WTC11 (cell line): ENCODE results near the gene RPP30. TPM values are rescaled to one million over a fixed set of nuclear protein-coding genes. Genes with fewer than 3 reads are reported as not detected.

Experiments used
- ATAC-seq: fragments of 200-7000 bp; cut with Tn5 transposase; 2 replicates; pipeline ENCODE4 v1.10.0; 2021; ENCODE audit warnings: mild to moderate bottlenecking, moderate library complexity
- Bru-seq: library from RNA; stranded (reverse); fragments of 400-500 nt; gene quantifications from one replicate; lab custom pipeline; 2021; lab: Mats Ljungman, UMichigan
- CTCF ChIA-PET: fragments of 300-600 bp; sonication (Branson Sonifier 250); formaldehyde crosslinking; loops from one replicate; lab custom pipeline; 2021; ENCODE audit warnings: antibody characterized with exemption; lab: Charles Lee
- POLR2A ChIA-PET: fragments of 350-600 bp; sonication (Branson Sonifier 250); formaldehyde crosslinking; loops from one replicate; lab custom pipeline; 2021; ENCODE audit warnings: antibody characterized with exemption; lab: Charles Lee
- DNase-seq: peaks from one replicate; pipeline ENCODE4 v3.0.0; 2021; ENCODE audit warnings: low spot score
- H3K27ac Mint-ChIP-seq: 2 replicates; pipeline ENCODE4 v1.8.0; 2021; ENCODE audit warnings: mixed read lengths
- H3K27me3 Mint-ChIP-seq: 2 replicates; pipeline ENCODE4 v1.8.0; 2021; ENCODE audit warnings: low read depth, mild to moderate bottlenecking, moderate library complexity, mixed read lengths
- H3K36me3 Mint-ChIP-seq: 2 replicates; pipeline ENCODE4 v1.8.0; 2021; ENCODE audit warnings: mixed read lengths
- H3K4me1 Mint-ChIP-seq: 2 replicates; pipeline ENCODE4 v1.8.0; 2022; ENCODE audit warnings: mixed read lengths
- H3K4me3 Mint-ChIP-seq: 2 replicates; pipeline ENCODE4 v1.8.0; 2021; ENCODE audit warnings: mild to moderate bottlenecking, moderate library complexity, mixed read lengths
- H3K9me3 Mint-ChIP-seq: 2 replicates; pipeline ENCODE4 v1.8.0; 2021; ENCODE audit warnings: mixed read lengths
- ATF2 ChIP-seq: sonication (generic); formaldehyde crosslinking; IDR thresholded peaks from 2 replicates; pipeline ENCODE4 v1.8.1; 2022; ENCODE audit warnings: low read depth, missing genetic modification reagents, borderline replicate concordance
- CREM ChIP-seq: sonication (generic); formaldehyde crosslinking; IDR thresholded peaks from 2 replicates; pipeline ENCODE4 v1.8.1; 2022; ENCODE audit warnings: mild to moderate bottlenecking, missing genetic modification reagents, moderate library complexity
- EMX1 ChIP-seq: fragments of 250-450 bp; sonication (Bioruptor Pico); IDR thresholded peaks from 2 replicates; pipeline ENCODE4 v1.8.0; 2021; ENCODE audit warnings: mild to moderate bottlenecking
- FOXP1 ChIP-seq: sonication (generic); formaldehyde crosslinking; IDR thresholded peaks from 2 replicates; pipeline ENCODE4 v1.8.0; 2022; ENCODE audit warnings: missing genetic modification reagents, mild to moderate bottlenecking, moderate library complexity, borderline replicate concordance
- HMGXB4 ChIP-seq: sonication (generic); formaldehyde crosslinking; IDR thresholded peaks from 2 replicates; pipeline ENCODE4 v1.8.1; 2023; ENCODE audit warnings: mild to moderate bottlenecking, moderate library complexity, missing genetic modification reagents
- IRF2 ChIP-seq: sonication (generic); formaldehyde crosslinking; IDR thresholded peaks from 2 replicates; pipeline ENCODE4 v1.8.0; 2022; ENCODE audit warnings: low read depth, missing genetic modification reagents, borderline replicate concordance
- MAX ChIP-seq: sonication (generic); formaldehyde crosslinking; IDR thresholded peaks from 2 replicates; pipeline ENCODE4 v1.8.0; 2022; ENCODE audit warnings: mild to moderate bottlenecking, missing genetic modification reagents
- NFATC4 ChIP-seq: fragments of 250-450 bp; sonication (Bioruptor Pico); IDR thresholded peaks from 2 replicates; pipeline ENCODE4 v1.9.0; 2021; ENCODE audit warnings: mild to moderate bottlenecking
- PREB ChIP-seq: sonication (generic); formaldehyde crosslinking; IDR thresholded peaks from 2 replicates; pipeline ENCODE4 v1.8.1; 2022; ENCODE audit warnings: mild to moderate bottlenecking, missing genetic modification reagents, moderate library complexity, borderline replicate concordance
- RELA ChIP-seq: sonication (generic); formaldehyde crosslinking; IDR thresholded peaks from 2 replicates; pipeline ENCODE4 v1.8.1; 2022; ENCODE audit warnings: missing genetic modification reagents, mild to moderate bottlenecking, borderline replicate concordance
- SP1 ChIP-seq: sonication (generic); formaldehyde crosslinking; conservative IDR thresholded peaks from 2 replicates; pipeline ENCODE4 v1.8.1; 2022; ENCODE audit warnings: missing genetic modification reagents
- ZNF232 ChIP-seq: sonication (generic); formaldehyde crosslinking; IDR thresholded peaks from 2 replicates; pipeline ENCODE4 v1.8.0; 2022; ENCODE audit warnings: mild to moderate bottlenecking, missing genetic modification reagents
- ZNF416 ChIP-seq: fragments of 250-450 bp; sonication (Bioruptor Pico); IDR thresholded peaks from 2 replicates; pipeline ENCODE4 v1.9.0; 2021; ENCODE audit warnings: mild to moderate bottlenecking, inconsistent platforms
- ZNF532 ChIP-seq: fragments of 250-450 bp; sonication (Bioruptor Pico); IDR thresholded peaks from 2 replicates; pipeline ENCODE4 v1.9.0; 2021; ENCODE audit warnings: mild to moderate bottlenecking, borderline replicate concordance
- long read RNA-seq, 3 experiments: library from RNA in 1 of 3; library from capped mRNA in 1 of 3; library from polyadenylated mRNA in 1 of 3; unstranded in 2 of 3; stranded (forward) in 1 of 3; transcript quantifications; one replicate each; pipeline ENCODE4 v2.0.0, GENCODE V29; 2021
- total RNA-seq: library from RNA; stranded (reverse); gene quantifications from 3 replicates; pipeline ENCODE4 v1.2.3, GENCODE V29; 2021
- TF ChIP-seq, protein P1 (sequence below): sonication (generic); formaldehyde crosslinking; conservative IDR thresholded peaks from 2 replicates; pipeline ENCODE4 v1.8.1; 2023; ENCODE audit warnings: mild to moderate bottlenecking, low read depth, missing genetic modification reagents, moderate library complexity
- TF ChIP-seq, protein P2 (sequence below): sonication (generic); formaldehyde crosslinking; IDR thresholded peaks from 2 replicates; pipeline ENCODE4 v1.8.0; 2023; ENCODE audit warnings: missing genetic modification reagents, mild to moderate bottlenecking, borderline replicate concordance

RPP30 gene
- total RNA-seq = 50.3 to 56.4 TPM (median 53.0 TPM) in 3 replicates
- Bru-seq, nascent RNA = percentile 88 among the genes with signal in this experiment
- long read RNA-seq, experiment 1, transcript RPP30-202 (11 exons, 2,589 nt) = major isoform, 88 of 131 reads
- long read RNA-seq, experiment 1, partial matches to known transcripts = 5 of 131 reads
- long read RNA-seq, experiment 1, other reads (novel, unspliced or antisense) = 36 of 131 reads
- long read RNA-seq, experiment 2, transcript RPP30-202 (11 exons, 2,589 nt) = major isoform, 39 of 66 reads
- long read RNA-seq, experiment 2, partial matches to known transcripts = 3 of 66 reads
- long read RNA-seq, experiment 2, other reads (novel, unspliced or antisense) = 24 of 66 reads
- long read RNA-seq, experiment 3, transcript RPP30-202 (11 exons, 2,589 nt) = major isoform, 265 of 361 reads
- long read RNA-seq, experiment 3, partial matches to known transcripts = 2 of 361 reads
- long read RNA-seq, experiment 3, other reads (novel, unspliced or antisense) = 93 of 361 reads

DNA sequence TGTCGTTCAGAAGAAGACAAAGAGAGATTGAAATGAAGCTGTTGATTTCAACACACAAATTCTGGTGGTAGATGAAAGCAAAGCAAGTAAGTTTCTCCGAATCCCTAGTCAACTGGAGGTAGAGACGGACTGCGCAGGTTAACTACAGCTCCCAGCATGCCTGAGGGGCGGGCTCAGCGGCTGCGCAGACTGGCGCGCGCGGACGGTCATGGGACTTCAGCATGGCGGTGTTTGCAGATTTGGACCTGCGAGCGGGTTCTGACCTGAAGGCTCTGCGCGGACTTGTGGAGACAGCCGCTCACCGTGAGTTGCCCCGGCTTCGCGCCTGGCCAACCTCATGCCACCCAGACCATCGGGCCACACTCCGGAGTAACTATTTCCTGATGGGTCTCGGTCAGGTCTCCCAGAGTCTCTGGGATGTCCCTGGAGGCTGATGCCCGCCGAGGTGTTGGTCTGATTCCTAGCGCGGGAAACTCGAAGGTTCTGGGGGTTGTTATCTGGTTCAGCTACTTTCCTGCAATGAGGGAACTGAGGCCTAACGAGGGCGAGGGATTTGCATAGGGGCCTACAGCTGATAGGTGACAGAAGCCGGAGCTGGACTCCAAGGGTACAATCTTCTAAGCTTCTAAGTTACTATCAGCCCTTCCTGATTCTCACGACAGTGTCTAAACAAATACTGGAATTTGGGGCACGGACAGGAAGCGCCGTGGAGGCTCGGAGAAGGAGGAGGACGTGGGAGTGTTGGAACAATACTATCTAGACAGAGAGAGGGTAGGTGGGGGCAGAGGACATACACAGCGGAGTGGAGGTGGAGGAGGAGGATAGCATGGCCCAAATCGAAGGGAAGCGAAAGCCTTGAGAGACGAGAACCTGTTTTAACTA, at the start of gene RPP30:
TSS of gene RPP30 (plus strand) at position 209 of the 882 bp plus-strand sequence. CDS start at position 222, 13 bp downstream.
- CTCF ChIA-PET = interaction anchor here (0.7 to 1.8 kb wide), 7 partner anchors 8 to 121 kb away, joined by 3 to 16 read pairs (median 4); partner anchors contain the start of gene HTR7
- ATAC-seq = peak; percentile 96
- peaks cover 15% of the 10 kb centered on the region for H3K9me3 Mint-ChIP-seq
- TF ChIP-seq HMGXB4 (CRISPR knock-in tag) (peak; percentile 5; the same call in 1 of the 2 replicates), PREB (CRISPR knock-in tag) (no peak), IRF2 (no peak), ATF2 (CRISPR knock-in tag) (no peak), NFATC4 (CRISPR knock-in tag) (no peak), FOXP1 (CRISPR knock-in tag) (peak; percentile 47; the same call in 1 of the 2 replicates), CREM (CRISPR knock-in tag) (no peak), ZNF416 (CRISPR knock-in tag) (no peak), MAX (peak; percentile 46; the same call in 1 of the 2 replicates), RELA (CRISPR knock-in tag) (no peak), SP1 (CRISPR knock-in tag) (peak; percentile 91), ZNF532 (CRISPR knock-in tag) (no peak), EMX1 (CRISPR knock-in tag) (no peak), ZNF232 (CRISPR knock-in tag) (no peak)
- TF ChIP-seq, protein P1, sequence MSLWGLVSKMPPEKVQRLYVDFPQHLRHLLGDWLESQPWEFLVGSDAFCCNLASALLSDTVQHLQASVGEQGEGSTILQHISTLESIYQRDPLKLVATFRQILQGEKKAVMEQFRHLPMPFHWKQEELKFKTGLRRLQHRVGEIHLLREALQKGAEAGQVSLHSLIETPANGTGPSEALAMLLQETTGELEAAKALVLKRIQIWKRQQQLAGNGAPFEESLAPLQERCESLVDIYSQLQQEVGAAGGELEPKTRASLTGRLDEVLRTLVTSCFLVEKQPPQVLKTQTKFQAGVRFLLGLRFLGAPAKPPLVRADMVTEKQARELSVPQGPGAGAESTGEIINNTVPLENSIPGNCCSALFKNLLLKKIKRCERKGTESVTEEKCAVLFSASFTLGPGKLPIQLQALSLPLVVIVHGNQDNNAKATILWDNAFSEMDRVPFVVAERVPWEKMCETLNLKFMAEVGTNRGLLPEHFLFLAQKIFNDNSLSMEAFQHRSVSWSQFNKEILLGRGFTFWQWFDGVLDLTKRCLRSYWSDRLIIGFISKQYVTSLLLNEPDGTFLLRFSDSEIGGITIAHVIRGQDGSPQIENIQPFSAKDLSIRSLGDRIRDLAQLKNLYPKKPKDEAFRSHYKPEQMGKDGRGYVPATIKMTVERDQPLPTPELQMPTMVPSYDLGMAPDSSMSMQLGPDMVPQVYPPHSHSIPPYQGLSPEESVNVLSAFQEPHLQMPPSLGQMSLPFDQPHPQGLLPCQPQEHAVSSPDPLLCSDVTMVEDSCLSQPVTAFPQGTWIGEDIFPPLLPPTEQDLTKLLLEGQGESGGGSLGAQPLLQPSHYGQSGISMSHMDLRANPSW (CRISPR knock-in tag) = no peak
- TF ChIP-seq, protein P2, sequence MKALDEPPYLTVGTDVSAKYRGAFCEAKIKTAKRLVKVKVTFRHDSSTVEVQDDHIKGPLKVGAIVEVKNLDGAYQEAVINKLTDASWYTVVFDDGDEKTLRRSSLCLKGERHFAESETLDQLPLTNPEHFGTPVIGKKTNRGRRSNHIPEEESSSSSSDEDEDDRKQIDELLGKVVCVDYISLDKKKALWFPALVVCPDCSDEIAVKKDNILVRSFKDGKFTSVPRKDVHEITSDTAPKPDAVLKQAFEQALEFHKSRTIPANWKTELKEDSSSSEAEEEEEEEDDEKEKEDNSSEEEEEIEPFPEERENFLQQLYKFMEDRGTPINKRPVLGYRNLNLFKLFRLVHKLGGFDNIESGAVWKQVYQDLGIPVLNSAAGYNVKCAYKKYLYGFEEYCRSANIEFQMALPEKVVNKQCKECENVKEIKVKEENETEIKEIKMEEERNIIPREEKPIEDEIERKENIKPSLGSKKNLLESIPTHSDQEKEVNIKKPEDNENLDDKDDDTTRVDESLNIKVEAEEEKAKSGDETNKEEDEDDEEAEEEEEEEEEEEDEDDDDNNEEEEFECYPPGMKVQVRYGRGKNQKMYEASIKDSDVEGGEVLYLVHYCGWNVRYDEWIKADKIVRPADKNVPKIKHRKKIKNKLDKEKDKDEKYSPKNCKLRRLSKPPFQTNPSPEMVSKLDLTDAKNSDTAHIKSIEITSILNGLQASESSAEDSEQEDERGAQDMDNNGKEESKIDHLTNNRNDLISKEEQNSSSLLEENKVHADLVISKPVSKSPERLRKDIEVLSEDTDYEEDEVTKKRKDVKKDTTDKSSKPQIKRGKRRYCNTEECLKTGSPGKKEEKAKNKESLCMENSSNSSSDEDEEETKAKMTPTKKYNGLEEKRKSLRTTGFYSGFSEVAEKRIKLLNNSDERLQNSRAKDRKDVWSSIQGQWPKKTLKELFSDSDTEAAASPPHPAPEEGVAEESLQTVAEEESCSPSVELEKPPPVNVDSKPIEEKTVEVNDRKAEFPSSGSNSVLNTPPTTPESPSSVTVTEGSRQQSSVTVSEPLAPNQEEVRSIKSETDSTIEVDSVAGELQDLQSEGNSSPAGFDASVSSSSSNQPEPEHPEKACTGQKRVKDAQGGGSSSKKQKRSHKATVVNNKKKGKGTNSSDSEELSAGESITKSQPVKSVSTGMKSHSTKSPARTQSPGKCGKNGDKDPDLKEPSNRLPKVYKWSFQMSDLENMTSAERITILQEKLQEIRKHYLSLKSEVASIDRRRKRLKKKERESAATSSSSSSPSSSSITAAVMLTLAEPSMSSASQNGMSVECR (CRISPR knock-in tag) = no peak

More for the DNA sequence above, at the start of gene RPP30:
- H3K36me3 Mint-ChIP-seq = peaks cover 14% of the 10 kb centered on the region
- POLR2A ChIA-PET = interaction anchor here (0.5 kb wide), 1 partner anchor 117 kb away, joined by 5 read pairs; no protein-coding TSS in a partner anchor
- peak within 1 kb of the TSS; percentile 95 for H3K27ac Mint-ChIP-seq
- peak within 1 kb of the TSS; percentile 98 for H3K4me3 Mint-ChIP-seq
- H3K27me3 Mint-ChIP-seq = peaks cover 11% of the 10 kb centered on the region; the same call in 1 of the 2 replicates
- peaks cover 25% of the 10 kb centered on the region for H3K4me1 Mint-ChIP-seq
- DNase-seq = peak; percentile 87
